T47D (cell line): ENCODE data around the gene PLA2G2F.

Source experiments
- DNase-seq, 2 experiments: peaks; one replicate each; pipeline versions ENCODE4 v3.0.0 to v3.0.0-alpha.2; 2011 to 2012; ENCODE audit warnings: low read depth in 1 of 2, low spot score in 1 of 2
- JUND ChIP-seq: IDR thresholded peaks from 2 replicates; pipeline ENCODE4 v1.6.1; 2012; ENCODE audit warnings: low read depth
- in situ Hi-C: cut with HindIII; loops from 2 replicates; pipeline ENCODE4 v1.10.0; 2016; ENCODE audit warnings: low sequenced_read_pairs, low pct_unique_long_range_greater_than_20kb

PLA2G2F gene

DNA sequence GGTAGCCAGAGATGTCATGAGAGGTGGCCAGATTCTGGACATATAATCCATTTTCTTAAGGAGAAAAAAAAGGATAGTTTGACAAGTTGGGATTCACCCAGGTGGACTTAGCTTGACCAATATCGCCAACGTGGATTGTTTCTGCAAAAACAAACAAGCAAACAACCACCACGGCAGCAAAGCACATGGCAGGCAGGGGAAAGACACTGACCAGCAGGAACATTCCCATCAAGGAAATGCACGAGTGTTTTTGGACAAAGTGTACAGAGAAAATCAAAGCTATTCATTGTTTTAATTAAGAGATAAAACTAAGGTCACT, 56.3 kb downstream of the PLA2G2F start:
- TF ChIP-seq JUND: no peak
- no peak for DNase-seq
- in situ Hi-C loops: no loop called here

DNA sequence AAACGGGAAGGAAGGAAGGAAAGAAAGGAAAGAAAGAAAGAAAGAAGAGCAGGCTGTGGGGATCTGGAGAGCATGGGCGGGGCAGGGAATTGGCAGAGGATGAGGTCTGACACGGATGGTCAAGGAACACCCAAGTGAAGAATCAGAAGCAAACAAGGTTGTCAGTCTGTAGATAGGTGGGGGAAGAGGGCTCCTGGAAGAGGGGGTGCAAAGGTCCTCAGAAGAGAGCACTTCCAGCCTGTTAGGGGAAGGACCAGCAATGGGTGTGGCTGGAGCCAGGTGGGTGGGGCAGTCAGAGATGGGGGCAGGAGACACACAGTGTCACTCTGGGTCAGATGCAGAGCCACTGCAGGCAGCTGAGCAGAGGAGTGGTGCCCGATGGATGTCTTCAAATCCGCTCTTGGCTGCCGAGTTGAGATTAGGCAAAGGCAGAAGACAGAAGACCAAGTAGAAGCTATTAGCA, 58.2 kb downstream of the PLA2G2F start:
- DNase-seq: no peak
- in situ Hi-C loops: no loop called here

DNA sequence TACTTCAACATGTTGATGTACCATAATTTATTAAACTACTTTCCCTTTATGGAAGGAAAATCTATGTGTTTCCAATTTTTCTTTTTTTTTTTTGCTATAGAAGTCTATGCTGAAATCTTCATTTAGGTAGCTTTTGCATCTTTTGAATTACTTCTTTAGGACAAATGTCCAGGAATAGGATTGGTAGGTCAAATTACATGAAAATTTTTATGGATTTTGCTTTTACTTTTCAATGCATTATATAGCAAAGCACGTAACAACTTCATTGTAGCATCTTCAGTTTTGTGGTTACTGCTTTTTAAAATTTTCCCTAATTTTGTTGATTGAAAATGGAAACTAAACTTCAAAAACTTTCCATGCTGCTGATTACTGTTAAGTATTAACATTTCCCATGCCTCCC, 59.2 kb downstream of the PLA2G2F start:
- no peak for TF ChIP-seq JUND
- in situ Hi-C loops: no loop called here
- no peak for DNase-seq

More for the DNA sequence above, 58.2 kb downstream of the PLA2G2F start:
- no peak for TF ChIP-seq JUND

DNA sequence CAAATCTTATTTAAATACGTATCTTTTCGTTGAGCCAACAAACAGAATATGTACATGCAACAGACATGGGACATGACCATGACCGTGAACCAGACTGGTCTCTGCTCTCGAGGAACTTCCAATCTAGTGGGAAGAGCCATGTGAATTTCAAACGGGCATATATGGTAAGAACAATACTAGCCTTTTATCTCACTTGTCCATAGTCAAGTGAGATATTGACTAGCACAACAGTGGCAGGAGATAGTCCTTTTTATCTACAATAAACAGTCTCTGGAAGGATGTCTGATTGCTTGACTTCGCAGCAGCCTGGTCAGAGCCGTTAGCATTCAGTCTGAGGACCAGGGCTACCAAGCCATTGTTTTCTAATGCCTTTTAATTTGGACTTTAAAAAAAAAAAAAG, 59.8 kb downstream of the PLA2G2F start:
- in situ Hi-C loops: no loop called here
- no peak for TF ChIP-seq JUND
- no peak for DNase-seq

DNA sequence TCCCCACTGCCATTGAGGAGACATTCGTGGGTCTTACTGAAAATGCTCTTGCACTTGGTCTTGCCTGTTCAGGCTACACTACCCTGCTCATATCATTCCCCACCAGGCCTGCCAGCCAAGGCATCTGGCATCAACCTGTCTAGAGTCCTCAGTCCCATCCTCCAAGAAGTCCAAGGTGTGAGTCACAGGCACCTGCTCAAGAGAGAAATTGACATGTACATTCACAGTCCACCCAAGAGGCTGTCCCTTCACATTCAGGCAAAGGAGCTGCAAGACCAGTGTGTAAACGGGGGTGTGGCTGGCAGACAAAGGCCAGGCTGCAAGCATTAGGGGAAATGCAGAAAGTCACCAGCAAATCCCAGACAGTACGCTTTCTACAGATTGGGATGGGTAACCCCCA, 60.3 kb downstream of the PLA2G2F start:
- no peak for DNase-seq
- no peak for TF ChIP-seq JUND
- in situ Hi-C loops: no loop called here

DNA sequence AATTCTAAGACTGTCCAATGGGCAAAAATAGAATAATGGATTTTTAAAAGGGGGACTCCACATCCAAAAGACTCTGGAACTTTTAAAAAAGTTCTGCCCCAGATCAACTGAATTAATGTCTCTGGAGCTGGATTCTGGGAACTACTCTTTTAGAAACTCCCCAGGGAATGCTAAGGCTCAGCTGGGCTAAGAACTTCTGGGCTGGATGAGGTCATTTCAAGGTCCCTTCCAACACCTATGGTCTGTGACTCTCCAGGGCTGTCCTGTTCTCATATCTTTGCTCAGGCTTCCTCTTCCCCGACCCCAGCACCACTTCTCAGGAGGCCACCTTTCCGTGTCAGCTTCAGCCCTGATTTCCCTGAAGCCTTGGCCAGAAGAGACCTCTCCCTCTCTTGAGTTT, 60.7 kb downstream of the PLA2G2F start:
- TF ChIP-seq JUND: no peak
- DNase-seq: no peak
- in situ Hi-C loops: no loop called here
